HFF-Myc (cell line): ENCODE measurements around the gene COL16A1.
A peak's percentile ranks its signal among the peaks of the same experiment; 100 is the strongest.

Experiments used
- DNase-seq: peaks from one replicate; pipeline ENCODE4 v3.0.0-alpha.2; 2011; ENCODE audit warnings: low read depth; ENCODE audit errors: extremely low read depth
- H3K4me3 ChIP-seq: replicated peaks from 2 replicates; pipeline ENCODE4 v1.5.1; 2011; ENCODE audit warnings: low read depth, mild to moderate bottlenecking, control low read depth, low read length
- TF ChIP-seq, protein P1 (sequence below): IDR thresholded peaks from 2 replicates; pipeline ENCODE4 v1.5.1; 2012; ENCODE audit warnings: mild to moderate bottlenecking, low read depth, low read length, control low read depth; ENCODE audit errors: missing control alignments

The COL16A1 gene

GRCh38 chr1:31689379-31689778, 14.4 kb downstream of the COL16A1 start:
- no peak for DNase-seq
- TF ChIP-seq, protein P1, sequence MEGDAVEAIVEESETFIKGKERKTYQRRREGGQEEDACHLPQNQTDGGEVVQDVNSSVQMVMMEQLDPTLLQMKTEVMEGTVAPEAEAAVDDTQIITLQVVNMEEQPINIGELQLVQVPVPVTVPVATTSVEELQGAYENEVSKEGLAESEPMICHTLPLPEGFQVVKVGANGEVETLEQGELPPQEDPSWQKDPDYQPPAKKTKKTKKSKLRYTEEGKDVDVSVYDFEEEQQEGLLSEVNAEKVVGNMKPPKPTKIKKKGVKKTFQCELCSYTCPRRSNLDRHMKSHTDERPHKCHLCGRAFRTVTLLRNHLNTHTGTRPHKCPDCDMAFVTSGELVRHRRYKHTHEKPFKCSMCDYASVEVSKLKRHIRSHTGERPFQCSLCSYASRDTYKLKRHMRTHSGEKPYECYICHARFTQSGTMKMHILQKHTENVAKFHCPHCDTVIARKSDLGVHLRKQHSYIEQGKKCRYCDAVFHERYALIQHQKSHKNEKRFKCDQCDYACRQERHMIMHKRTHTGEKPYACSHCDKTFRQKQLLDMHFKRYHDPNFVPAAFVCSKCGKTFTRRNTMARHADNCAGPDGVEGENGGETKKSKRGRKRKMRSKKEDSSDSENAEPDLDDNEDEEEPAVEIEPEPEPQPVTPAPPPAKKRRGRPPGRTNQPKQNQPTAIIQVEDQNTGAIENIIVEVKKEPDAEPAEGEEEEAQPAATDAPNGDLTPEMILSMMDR: no peak
- H3K4me3 ChIP-seq: no peak overlapping the region

GRCh38 chr1:31688233-31688918, 15.4 kb downstream of the COL16A1 start:
- no peak overlapping the region for H3K4me3 ChIP-seq
- DNase-seq: no peak
- TF ChIP-seq, protein P1: no peak

- H3K4me3 ChIP-seq: no peak overlapping the region
- DNase-seq: no peak
- TF ChIP-seq, protein P1: no peak
Measured at GRCh38 chr1:31687601-31688000, 16.2 kb downstream of the COL16A1 start.

DNA sequence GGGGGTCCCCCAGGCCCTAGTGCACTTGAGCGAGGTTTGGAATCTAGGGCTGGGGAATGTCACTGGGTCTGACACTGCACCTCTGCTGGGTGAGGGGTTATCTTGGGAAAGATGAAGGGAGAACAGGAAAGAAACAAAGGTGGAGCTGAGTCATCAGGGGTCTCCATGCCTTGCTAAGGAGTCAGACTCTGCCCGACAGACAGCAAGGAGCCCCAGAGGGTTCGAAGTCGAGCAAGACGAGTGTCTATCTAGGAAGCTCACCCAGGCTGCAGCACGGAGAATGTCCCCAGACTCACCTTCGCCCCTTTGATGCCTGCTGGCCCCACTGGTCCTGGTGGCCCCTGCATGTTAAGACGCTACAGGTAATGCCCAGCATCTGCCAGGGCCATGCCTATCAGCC, 18.0 kb downstream of the COL16A1 start:
- H3K4me3 ChIP-seq: no peak overlapping the region
- DNase-seq: no peak
- TF ChIP-seq, protein P1: no peak

- H3K4me3 ChIP-seq: no peak overlapping the region
- TF ChIP-seq, protein P1: peak; percentile 40
- no peak for DNase-seq
Measured at GRCh38 chr1:31683997-31684396, 19.8 kb downstream of the COL16A1 start.

DNA sequence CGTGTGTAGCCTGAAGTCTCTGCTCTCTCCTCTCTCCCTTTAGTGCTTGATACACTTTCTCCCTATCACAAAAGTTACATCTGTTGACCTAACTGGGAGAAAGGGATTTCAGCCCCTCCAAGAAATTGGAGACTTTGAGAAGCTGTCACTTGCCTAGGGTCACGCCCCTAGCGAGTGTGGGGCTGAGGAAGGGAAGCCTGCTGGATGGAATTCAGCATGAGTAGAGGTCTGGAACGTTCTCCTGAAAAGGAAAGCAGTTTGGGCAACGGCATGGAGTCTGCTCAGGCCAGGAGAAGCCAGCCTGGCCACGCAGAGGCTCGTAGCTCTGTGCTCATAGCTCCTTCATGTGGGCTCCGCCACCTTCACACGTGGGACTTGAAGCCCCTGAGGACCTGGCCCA, 22.4 kb downstream of the COL16A1 start:
- no peak overlapping the region for H3K4me3 ChIP-seq
- DNase-seq: no peak
- TF ChIP-seq, protein P1: no peak
